Adrenal gland (tissue), 5 donors: ENCODE measurements around the gene FKBP9.

Experiments used
- CTCF ChIP-seq, 6 experiments: fragments of 450-650 bp in 4 of 6; fragments of 200-600 bp in 2 of 6; sonication (generic) in 1 of 6; IDR thresholded peaks; 1 replicate in 5 of 6; 2 replicates in 1 of 6; pipeline versions ENCODE4 v1.5.1 to v1.8.0; 2016 to 2021; ENCODE audit warnings: antibody characterized with exemption in 6 of 6, mild to moderate bottlenecking in 2 of 6, moderate library complexity in 1 of 6
- POLR2A ChIP-seq, 2 donors: fragments of 450-650 bp; IDR thresholded peaks; one replicate each; pipeline ENCODE4 v1.6.1; 2017; ENCODE audit warnings: antibody characterized with exemption in 2 of 2, mild to moderate bottlenecking in 2 of 2, moderate library complexity in 1 of 2
- donor health status: DM: no; HTN: no; CAD: no.

- TF ChIP-seq CTCF (IDR thresholded peaks at IDR 0.05), result no peak
- no peak for TF ChIP-seq POLR2A (IDR thresholded peaks at IDR 0.05)
Measured at GRCh38 chr7:32921896-32922295, 35.3 kb upstream of the FKBP9 start.
